ENCODE data around the gene VASH2. TPM values are rescaled to one million over a fixed set of nuclear protein-coding genes. Genes with fewer than 3 reads are reported as not detected.
A peak's percentile ranks its signal among the peaks of the same experiment; 100 is the strongest.

VASH2 gene
- total RNA-seq, 1 donor from 2014 or later: 4.2 TPM

GRCh38 chr1:212930986-212931678 is 19.2 kb upstream of the VASH2 start:
- peak in 1 of 2 donors; percentile 27 for DNase-seq (ENCODE audit: extremely low spot score in 2 of 2)
- H3K36me3 ChIP-seq: no peaks in the 10 kb centered on the region
- no peak for TF ChIP-seq CTCF (IDR thresholded peaks at IDR 0.05)
- TF ChIP-seq POLR2A (IDR thresholded peaks at IDR 0.05): no peak
- no peak for TF ChIP-seq POLR2AphosphoS5 (IDR thresholded peaks at IDR 0.05; ENCODE audit: insufficient read depth in 1 of 2, low read depth in 1 of 2)
- H3K27ac ChIP-seq: no peak overlapping the region
- H3K4me3 ChIP-seq: no peak overlapping the region
- no peaks in the 10 kb centered on the region for H3K27me3 ChIP-seq
- intact Hi-C loops (cut with DNase I): no loop called here
- H3K9me3 ChIP-seq: no peaks in the 10 kb centered on the region
- no peaks in the 10 kb centered on the region for H3K4me1 ChIP-seq

DNA sequence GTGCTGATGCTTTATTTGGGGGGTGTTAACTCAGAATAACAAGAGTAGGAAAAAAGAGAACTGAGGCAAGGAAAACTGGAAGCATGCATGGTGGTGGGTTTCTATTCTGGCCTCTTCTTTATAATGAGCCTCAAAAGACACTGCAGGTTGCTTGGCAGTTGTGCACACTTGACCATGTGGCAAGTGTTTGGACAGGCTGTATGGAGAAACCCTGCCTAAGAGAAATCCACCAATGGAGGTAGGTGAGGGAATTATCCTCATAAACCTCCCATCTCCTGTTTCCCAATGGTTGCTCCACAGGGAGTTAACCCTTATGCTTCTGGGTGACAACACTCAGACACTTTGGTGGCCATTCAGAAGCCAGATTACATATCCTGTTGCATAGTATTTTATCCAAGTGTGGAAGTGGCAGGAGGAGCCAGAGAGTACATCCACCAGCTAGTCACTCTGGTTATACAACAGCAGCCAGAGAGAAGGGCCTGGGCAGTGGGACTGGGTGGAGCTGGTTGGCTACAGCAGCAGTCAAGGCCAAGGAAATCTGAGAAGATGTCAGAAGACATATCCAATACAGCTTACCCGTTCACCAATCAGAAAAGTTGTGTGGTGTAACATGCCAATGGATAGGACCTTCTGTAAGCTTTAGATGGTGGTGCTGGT is 16.4 kb upstream of the VASH2 start:
- intact Hi-C loops (cut with DNase I): no loop called here
- no peak overlapping the region for H3K4me3 ChIP-seq
- no peaks in the 10 kb centered on the region for H3K27me3 ChIP-seq
- TF ChIP-seq POLR2A (IDR thresholded peaks at IDR 0.05): no peak
- TF ChIP-seq POLR2AphosphoS5 (IDR thresholded peaks at IDR 0.05; ENCODE audit: insufficient read depth in 1 of 2, low read depth in 1 of 2): no peak
- no peak for TF ChIP-seq CTCF (IDR thresholded peaks at IDR 0.05)
- H3K36me3 ChIP-seq: no peaks in the 10 kb centered on the region
- peak in 1 of 2 donors; percentile 52 for DNase-seq (ENCODE audit: extremely low spot score in 2 of 2)
- no peaks in the 10 kb centered on the region for H3K9me3 ChIP-seq
- no peaks in the 10 kb centered on the region for H3K4me1 ChIP-seq
- no peak overlapping the region for H3K27ac ChIP-seq

DNA sequence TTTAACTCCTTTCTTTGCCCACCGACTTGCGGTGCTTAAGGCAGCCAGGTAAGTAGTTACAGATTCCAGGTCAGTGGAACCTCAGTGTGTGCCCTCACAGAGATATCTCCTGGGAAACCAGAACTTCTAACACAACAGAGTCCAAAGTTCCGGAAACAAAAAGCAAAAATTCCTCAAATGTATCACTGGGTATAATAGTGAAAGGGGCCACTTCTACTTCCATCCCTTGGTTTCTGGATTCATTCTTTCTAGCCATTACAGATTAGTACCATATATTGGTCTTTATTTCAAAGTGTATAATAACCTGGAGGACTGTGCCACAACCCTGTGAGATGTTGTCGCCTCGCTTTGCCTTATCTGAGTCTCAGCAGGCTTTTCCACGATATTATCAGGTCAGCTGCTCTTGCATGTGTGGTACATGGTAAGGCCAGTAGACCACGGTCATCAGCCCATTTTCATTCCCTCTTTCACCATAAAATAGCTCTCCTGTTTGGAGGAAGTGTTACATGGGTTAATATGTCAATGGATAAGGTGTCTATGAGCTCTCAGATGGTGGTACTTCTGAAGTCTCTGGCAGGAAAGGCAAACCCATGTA is 14.9 kb upstream of the VASH2 start:
- no peaks in the 10 kb centered on the region for H3K4me1 ChIP-seq
- peak; percentile 34 to 52 for DNase-seq (ENCODE audit: extremely low spot score in 2 of 2)
- H3K9me3 ChIP-seq: no peaks in the 10 kb centered on the region
- TF ChIP-seq POLR2AphosphoS5 (IDR thresholded peaks at IDR 0.05; ENCODE audit: insufficient read depth in 1 of 2, low read depth in 1 of 2) (no peak), CTCF (IDR thresholded peaks at IDR 0.05) (no peak), POLR2A (IDR thresholded peaks at IDR 0.05) (no peak)
- H3K27me3 ChIP-seq: no peaks in the 10 kb centered on the region
- no peak overlapping the region for H3K27ac ChIP-seq
- H3K4me3 ChIP-seq: no peak overlapping the region
- no peaks in the 10 kb centered on the region for H3K36me3 ChIP-seq
- intact Hi-C loops (cut with DNase I): no loop called here

DNA sequence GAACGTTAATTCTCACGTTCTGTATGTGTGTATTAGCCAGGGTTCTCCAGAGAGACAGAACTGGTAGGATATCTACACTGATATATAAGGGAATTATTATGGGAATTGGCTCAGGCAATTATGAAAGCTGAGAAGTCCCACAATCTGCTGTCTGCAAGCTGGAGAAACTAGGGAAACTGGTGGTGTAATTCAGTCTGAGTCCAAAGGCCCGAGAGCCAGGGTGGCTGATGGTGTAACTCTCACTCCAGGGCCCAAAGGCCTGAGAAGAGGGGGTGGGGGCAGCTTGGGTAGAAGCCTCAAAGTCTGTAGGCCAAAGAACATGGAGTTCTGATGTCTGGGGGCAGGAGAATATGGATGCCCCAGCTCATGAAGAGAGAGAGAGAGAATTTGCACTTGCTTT is 13.3 kb upstream of the VASH2 start:
- Histone ChIP-seq H3K4me1 (no peaks in the 10 kb centered on the region), H3K4me3 (no peak overlapping the region), H3K36me3 (no peaks in the 10 kb centered on the region), H3K27ac (no peak overlapping the region), H3K27me3 (no peaks in the 10 kb centered on the region), H3K9me3 (no peaks in the 10 kb centered on the region)
- intact Hi-C loops (cut with DNase I): no loop called here
- no peak for TF ChIP-seq POLR2A (IDR thresholded peaks at IDR 0.05)
- DNase-seq (ENCODE audit: extremely low spot score in 2 of 2): peak in 1 of 2 donors; percentile 6

GRCh38 chr1:212938846-212939245 is 11.5 kb upstream of the VASH2 start:
- no peaks in the 10 kb centered on the region for H3K27me3 ChIP-seq
- H3K4me3 ChIP-seq: no peak overlapping the region
- DNase-seq (ENCODE audit: extremely low spot score in 2 of 2): no peak
- no peaks in the 10 kb centered on the region for H3K4me1 ChIP-seq
- no peak overlapping the region for H3K27ac ChIP-seq
- intact Hi-C loops (cut with DNase I): no loop called here
- H3K9me3 ChIP-seq: no peaks in the 10 kb centered on the region
- H3K36me3 ChIP-seq: no peaks in the 10 kb centered on the region
- TF ChIP-seq CTCF (IDR thresholded peaks at IDR 0.05): no peak
- no peak for TF ChIP-seq POLR2A (IDR thresholded peaks at IDR 0.05)
- no peak for TF ChIP-seq POLR2AphosphoS5 (IDR thresholded peaks at IDR 0.05; ENCODE audit: insufficient read depth in 1 of 2, low read depth in 1 of 2)

All from vagina (tissue), 2 donors.